Measurements from ENCODE around the gene CLASP1.
"Not testable (repeated sequence)": the region's sequence is repeated elsewhere in the genome, so short reads cannot be mapped to it uniquely, and the experiment has no call there.

Gene CLASP1

DNA sequence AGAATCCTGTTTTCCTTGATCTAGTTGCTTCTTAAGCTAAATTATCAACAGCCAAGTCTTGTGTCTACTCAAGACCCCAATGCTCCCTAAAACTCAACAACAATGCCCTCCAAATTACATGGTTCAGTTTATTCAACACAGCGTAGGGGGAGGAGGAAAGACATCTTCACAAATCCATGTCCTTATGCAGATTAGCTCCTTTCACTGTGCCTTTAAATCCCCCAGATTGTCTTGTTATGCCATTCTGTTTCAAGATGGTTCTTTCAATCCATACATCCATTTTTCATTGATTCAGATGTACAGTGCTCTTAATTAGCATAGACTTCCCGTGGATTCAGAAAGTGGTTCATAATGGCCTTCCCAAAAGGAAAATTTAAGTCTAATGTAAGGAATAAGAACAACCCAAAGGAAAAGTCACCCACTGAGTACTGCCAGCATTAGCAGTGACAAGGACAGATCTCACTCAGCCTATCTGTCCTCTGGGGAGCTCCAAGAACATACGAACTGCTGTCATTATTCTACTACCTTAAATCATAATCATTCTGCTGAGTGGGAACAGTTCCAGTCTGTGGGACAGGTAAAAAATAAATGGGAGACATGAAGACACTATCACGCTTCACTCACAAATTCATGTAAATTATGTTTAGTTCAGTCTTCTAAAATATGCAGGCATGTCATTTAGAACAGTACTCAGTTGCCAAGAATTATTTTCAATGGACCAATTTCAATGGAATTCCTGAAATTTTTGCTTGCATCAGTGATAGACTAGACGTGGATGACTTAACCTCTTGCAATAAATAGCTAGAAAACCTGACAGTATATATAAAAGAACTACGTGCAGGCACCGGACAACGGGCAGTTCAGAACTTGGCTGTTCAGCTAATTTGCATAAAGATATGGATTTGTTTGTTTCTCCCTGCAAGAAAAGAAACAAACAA lies 177.5 kb downstream of the CLASP1 start:
- no peak for DNase-seq

DNA sequence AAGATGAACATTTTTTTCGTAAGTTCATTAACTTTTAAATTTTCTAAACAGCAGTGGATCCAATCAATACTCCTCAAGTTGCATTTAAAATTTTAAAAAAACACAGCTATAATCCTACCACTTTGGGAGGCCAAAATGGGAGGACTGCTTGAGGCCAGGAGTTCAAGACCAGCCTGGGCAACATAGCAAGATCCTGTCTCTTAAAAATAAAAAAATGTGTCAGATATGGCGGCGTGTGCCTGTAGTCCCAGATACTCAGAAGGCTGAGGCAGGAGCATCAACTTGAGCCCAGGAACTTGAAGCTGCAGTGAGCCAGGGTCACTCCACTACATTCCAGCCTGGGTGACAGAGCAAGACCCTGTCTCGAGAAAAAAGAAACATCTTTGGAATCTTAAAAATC lies 178.3 kb downstream of the CLASP1 start:
- DNase-seq = no peak

DNA sequence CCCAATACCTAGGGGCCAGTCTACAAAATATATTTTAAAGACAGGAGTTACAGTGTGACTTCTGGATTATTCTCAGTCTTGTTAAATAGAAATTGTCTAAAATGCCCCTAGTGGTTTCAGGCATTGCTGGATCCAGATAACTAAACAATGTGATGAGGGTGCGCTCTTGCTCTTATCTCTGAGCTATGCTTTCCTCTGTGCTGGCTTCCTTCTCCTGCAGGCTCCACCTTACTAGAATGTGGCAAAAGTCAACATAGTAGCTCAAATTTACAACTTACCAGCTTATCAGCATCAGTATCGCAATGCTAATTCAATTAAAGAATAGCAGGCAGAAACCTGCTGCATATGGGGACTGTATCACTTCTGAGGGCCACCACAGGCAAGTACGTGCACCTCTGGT lies 179.9 kb downstream of the CLASP1 start:
- DNase-seq = no peak

- no peak for DNase-seq
Observed at GRCh38 chr2:121468936-121469335, 180.3 kb downstream of the CLASP1 start.

DNA sequence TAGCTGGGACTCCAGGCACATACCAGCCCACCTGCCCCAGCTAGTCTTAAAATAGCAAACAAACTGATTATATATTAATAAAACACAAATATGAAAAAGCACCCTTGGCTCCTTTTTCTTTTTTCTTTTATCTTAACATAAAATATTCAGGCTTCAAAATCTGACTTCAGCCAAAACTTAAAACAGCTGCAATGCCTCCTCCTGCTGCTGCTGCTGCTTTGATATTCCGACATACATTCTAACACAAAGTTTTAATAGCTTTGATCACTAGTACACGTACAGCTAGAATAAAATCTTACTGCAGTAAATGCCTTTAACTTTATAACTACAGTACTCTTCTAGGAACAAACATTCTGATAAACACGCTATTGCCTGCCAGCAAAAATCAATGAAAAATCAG lies 190.0 kb downstream of the CLASP1 start:
- DNase-seq = no peak

- no peak for DNase-seq
Observed at GRCh38 chr2:121456325-121456724, 192.9 kb downstream of the CLASP1 start.

- no peak for DNase-seq
Observed at GRCh38 chr2:121455446-121455845, 193.8 kb downstream of the CLASP1 start.

GRCh38 chr2:121454549-121455090 lies 194.6 kb downstream of the CLASP1 start:
- no peak for DNase-seq

DNA sequence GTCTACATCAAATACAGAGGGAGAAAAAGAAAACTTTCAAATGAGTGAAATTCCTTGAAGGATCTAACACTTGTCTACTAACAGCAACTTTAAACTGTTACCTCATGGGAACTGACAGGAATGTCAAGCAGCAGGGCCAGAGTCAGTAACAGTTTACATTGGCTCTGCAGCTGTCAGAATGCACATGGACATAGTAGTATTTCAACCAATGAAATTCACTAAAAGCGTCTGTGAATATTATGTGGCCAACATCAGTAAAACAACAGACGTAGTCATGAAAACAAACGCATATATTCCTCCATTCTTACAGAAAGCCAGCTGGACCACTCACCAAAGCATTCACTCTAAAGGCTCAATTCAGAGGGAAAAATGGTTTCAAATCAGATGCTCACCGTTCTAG lies 197.9 kb downstream of the CLASP1 start:
- DNase-seq = no peak

DNA sequence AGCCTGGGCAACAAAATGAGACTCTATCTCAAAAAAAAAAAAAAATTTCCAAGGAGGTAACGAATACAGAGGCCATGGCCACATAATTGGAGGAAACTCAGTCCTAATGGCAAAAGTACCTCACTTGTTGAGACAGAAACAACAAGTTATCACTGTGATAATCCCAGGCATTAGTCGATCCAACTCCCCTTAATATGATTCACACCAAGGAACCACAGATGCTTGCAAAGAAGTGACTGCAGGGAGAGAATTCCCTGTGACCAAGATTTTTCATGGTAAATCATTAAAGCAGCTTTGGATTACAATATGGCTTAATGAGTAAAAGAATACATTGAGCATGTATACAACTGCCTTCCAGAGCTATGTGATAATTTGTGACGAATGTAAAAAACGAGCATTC lies 199.0 kb downstream of the CLASP1 start:
- DNase-seq = no peak

GRCh38 chr2:121446647-121447241 lies 202.5 kb downstream of the CLASP1 start:
- DNase-seq = no peak

DNA sequence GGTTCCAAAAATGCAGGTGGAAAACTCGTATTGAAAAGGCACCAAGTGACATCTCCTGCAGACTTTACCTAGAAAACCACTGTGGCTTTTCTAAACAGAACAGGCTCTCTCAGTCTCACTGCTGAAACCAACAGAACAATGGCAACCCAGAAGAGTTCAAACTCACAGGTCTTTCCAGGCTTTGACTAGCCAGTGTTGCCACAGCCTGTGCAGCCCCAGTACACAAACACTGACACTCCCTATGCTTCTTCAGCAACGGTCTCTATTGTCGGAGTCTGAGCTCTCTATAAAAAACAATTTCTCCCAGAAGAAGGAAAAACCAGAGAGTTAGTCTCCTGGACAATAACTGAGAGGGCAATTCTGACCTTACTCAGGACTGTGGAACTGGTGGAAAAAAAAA lies 206.4 kb downstream of the CLASP1 start:
- DNase-seq = no peak

DNA sequence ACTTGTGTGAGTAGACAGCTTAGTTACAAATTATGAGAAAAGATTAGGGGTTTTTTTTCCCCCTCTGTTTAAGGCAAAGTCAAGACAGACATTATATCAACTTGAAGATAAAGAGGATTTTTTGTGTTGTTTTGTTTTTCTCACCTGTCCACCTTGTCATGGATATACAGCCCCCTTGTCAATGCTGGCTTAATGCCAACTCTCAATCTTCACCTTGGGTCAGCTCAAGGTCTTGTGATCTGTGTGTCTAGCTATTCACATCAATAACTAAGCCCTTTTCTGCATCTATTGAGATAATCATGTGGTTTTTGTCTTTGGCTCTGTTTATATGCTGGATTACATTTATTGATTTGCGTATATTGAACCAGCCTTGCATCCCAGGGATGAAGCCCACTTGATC lies 211.0 kb downstream of the CLASP1 start:
- DNase-seq = not testable (repeated sequence)

- no peak for DNase-seq
Observed at GRCh38 chr2:121436918-121437317, 212.3 kb downstream of the CLASP1 start.

GRCh38 chr2:121435790-121436189 lies 213.5 kb downstream of the CLASP1 start:
- no peak for DNase-seq

GRCh38 chr2:121431214-121431613 lies 218.0 kb downstream of the CLASP1 start:
- DNase-seq = no peak

GRCh38 chr2:121429927-121430520 lies 219.2 kb downstream of the CLASP1 start:
- DNase-seq = no peak

DNA sequence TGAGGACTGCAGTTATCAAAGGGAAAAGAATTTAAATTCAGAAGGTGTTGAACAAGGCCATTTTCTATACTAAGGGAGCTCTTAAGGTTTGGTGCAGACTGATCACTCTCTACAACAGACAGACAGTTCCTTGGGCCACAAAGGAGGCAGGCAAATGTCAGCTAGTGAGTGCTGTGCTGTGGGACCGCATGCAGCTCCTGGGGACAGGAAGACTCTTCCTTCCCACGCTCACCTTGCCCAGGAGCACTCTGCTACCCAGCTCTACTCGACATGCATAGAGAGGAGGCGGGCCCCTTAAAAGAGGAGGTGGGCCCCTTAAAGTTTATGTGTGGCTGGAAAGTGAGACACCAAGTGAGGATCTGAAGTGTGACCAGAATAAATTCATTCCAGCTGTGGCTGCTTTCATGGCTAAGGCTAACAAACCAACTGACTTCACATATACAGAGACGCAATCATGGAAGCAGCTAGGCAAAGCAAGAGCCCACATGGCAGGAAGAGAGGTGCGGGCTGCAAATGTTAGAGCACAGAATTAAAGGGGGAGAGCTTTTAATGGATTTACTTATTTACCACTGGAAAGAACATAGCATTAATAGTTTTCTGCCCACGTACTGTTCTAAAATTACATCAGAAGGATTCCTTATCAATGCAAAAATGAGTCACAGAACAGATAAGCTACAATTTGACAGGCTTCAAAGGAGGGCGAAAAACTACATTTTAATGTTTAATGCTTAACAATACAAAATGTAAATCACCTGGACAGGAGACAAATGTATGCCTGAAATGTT lies 220.0 kb downstream of the CLASP1 start:
- DNase-seq = no peak

DNA sequence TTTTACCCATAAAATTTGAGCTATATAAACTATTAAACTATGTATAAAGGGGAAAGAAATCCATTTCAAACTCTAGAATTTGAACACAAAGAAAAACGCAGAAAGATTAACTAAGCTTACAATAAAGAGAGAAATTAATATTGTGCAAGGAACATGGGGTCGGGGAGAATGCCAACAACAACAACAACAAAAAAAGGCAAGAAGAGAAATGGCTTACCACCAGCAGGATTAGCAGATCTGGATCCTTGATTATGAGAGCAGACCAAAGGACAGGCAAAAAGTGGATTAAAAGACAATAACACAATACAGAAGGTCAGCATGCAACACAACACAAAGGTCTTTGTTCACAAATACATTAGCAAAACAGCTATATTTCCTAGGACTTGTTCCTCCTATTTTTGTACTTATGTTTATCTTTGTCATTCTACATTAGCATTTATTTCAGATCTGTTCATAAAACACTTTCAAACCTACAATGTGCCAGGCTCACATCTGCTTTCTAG lies 222.0 kb downstream of the CLASP1 start:
- DNase-seq = no peak

GRCh38 chr2:121420486-121420885 lies 228.8 kb downstream of the CLASP1 start:
- no peak for DNase-seq

DNA sequence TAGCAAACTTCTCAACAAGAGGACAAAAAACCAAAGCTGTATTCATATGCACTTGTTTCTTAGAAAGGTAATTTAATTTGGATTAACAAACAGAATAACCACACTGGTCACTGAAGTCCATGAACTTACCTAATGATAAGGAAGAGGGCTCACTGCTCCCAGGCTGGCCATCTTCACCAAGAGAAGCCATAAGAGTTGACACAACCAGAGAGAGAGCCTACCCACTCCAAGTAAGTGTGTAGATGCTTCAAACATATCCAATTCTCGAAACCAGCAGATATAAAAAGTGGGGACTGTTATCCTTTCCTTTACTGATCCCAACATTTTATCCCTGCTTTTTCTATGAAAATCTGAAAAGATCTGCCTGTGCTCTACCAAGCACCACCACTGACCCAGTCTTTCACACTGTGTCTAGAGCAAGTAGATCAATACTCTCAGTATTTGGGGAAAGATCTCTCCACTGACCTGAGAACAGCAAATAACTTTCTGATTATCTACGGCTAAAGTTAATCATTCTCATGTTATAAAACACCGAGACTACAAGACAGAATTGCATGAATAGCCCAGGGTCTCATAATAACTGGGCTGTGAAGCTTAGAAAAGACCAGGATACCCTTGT lies 230.1 kb downstream of the CLASP1 start:
- no peak for DNase-seq

GRCh38 chr2:121418494-121419058 lies 230.7 kb downstream of the CLASP1 start:
- DNase-seq = no peak
